Measurements from ENCODE around the gene NR4A1.

- TF ChIP-seq CTCF (conservative IDR thresholded peaks at IDR 0.05; ENCODE audit: low read depth, low read length) (no peak), EZH2 (IDR thresholded peaks at IDR 0.05; ENCODE audit: borderline replicate concordance, low read depth, low read length, poor library complexity, severe bottlenecking) (no peak)
Measured at GRCh38 chr12:52022841-52023181, 28.4 kb upstream of the NR4A1 start.

Data from A673 (cell line).